Measurements from ENCODE around the gene HRH4. TPM values are rescaled to one million over a fixed set of nuclear protein-coding genes. Genes with fewer than 3 reads are reported as not detected.

The HRH4 gene
- total RNA-seq, 1 experiment from 2014 or later, result not detected

DNA sequence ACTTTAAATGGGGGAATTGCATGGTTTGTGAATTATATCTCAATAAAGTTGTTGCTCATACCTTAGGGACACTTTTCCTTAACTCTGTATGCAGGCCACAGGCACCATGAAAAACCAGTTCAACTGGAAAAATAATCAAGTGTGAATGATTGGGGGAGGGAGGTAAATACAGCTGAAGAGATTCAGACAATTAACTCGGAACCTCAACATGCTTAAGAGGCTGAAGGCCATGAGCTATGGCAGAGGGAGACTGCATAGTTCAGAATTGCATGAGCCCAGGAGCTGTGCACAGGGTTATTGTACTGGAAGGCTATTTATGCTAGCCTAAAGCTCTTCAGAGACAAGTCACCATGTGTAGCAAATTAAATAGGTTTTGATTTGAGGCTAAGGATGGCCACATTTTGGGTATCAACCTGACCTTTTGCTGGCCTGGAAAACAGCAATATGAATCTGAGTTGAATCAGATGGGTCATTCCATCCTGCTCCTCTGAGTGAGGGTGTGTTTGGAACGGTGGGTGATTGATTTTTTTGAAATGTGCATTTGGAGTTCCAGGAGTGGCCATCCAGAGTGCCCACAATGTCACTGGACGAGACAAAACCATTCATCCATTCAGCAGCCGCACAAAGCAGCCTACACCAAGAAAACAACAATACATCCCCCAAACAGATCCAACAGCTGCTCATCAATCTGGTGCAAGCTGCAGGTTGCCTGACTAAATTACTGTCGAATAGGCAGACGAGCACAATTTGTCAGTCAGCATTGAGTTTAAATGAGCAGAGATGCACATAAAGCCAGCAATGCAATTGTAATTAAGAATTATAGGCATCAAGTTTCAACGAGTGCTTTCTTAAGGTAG lies 42.5 kb downstream of the HRH4 start:
- no peak overlapping the region for H3K4me3 Mint-ChIP-seq
- no peak for DNase-seq
- Histone ChIP-seq H2BK15ac (ENCODE audit: low read depth, low read length) (no peak overlapping the region), H3K27me3 (ENCODE audit: insufficient read depth, low read length) (no peaks in the 10 kb centered on the region; the same call in 1 of the 2 replicates), H3K56ac (ENCODE audit: insufficient read length, low read depth, low read length) (no peak overlapping the region), H4K8ac (replicated peaks; ENCODE audit: insufficient read length, low read depth, low read length) (no peak overlapping the region), H4K5ac (ENCODE audit: insufficient read length, low read depth, low read length) (no peak overlapping the region), H2AFZ (ENCODE audit: low read length) (no peak overlapping the region), H2AK5ac (ENCODE audit: insufficient read length, low read length) (no peak overlapping the region), H2BK12ac (ENCODE audit: insufficient read length, low read depth, low read length) (no peak overlapping the region), H3K9ac (ENCODE audit: extremely low read depth, insufficient read length, low read length) (no peak overlapping the region), H4K91ac (ENCODE audit: insufficient read length, low read depth, low read length) (no peak overlapping the region), H2BK5ac (ENCODE audit: insufficient read length, low read length) (no peak overlapping the region), H3K14ac (ENCODE audit: insufficient read depth, low read length) (no peak overlapping the region), H2BK20ac (ENCODE audit: low read depth, low read length, poor library complexity, severe bottlenecking) (no peak overlapping the region), H3K23me2 (ENCODE audit: insufficient read length, low read depth, low read length, poor library complexity, severe bottlenecking) (no peaks in the 10 kb centered on the region), H3K4me2 (ENCODE audit: insufficient read depth, insufficient read length, low read length) (no peak overlapping the region), H3K79me1 (ENCODE audit: insufficient read depth, low read depth, low read length, poor library complexity, severe bottlenecking) (no peaks in the 10 kb centered on the region), H3K9me3 (ENCODE audit: control insufficient read depth, low read depth, low read length) (no peaks in the 10 kb centered on the region), H3K23ac (ENCODE audit: insufficient read length, low read depth, low read length) (no peak overlapping the region), H3T11ph (ENCODE audit: low read length) (no peak overlapping the region), H3K4ac (ENCODE audit: low read depth, low read length) (no peak overlapping the region), H2BK120ac (ENCODE audit: low read depth, low read length, poor library complexity, severe bottlenecking) (no peak overlapping the region), H3K27ac (ENCODE audit: insufficient read length, low read depth, low read length) (no peak overlapping the region), H3K18ac (ENCODE audit: insufficient read length, low read depth, low read length) (no peak overlapping the region), H3K79me2 (ENCODE audit: insufficient read depth, low read length) (no peaks in the 10 kb centered on the region), H4K20me1 (ENCODE audit: control insufficient read depth, insufficient read depth, insufficient read length) (no peaks in the 10 kb centered on the region), H3K4me1 (ENCODE audit: insufficient read depth, low read length) (no peaks in the 10 kb centered on the region)
- no peak overlapping the region for H3K27ac Mint-ChIP-seq
- no peaks in the 10 kb centered on the region for H3K36me3 Mint-ChIP-seq (ENCODE audit: insufficient read depth in 1 of 3, low read depth in 3 of 3)
- WGBS (ENCODE audit: extremely low coverage, insufficient read length, low lambda C conversion rate), result no CpG with 5 or more reads among the region's 7 CpGs
- TF ChIP-seq, protein P1, sequence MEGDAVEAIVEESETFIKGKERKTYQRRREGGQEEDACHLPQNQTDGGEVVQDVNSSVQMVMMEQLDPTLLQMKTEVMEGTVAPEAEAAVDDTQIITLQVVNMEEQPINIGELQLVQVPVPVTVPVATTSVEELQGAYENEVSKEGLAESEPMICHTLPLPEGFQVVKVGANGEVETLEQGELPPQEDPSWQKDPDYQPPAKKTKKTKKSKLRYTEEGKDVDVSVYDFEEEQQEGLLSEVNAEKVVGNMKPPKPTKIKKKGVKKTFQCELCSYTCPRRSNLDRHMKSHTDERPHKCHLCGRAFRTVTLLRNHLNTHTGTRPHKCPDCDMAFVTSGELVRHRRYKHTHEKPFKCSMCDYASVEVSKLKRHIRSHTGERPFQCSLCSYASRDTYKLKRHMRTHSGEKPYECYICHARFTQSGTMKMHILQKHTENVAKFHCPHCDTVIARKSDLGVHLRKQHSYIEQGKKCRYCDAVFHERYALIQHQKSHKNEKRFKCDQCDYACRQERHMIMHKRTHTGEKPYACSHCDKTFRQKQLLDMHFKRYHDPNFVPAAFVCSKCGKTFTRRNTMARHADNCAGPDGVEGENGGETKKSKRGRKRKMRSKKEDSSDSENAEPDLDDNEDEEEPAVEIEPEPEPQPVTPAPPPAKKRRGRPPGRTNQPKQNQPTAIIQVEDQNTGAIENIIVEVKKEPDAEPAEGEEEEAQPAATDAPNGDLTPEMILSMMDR (conservative IDR thresholded peaks at IDR 0.05), result no peak
- peaks cover 3% of the 10 kb centered on the region; the same call in 1 of the 2 replicates for H3K27me3 Mint-ChIP-seq (ENCODE audit: low read depth)
- H3K9me3 Mint-ChIP-seq, result no peaks in the 10 kb centered on the region; a peak in 1 of 5 replicates
- no peaks in the 10 kb centered on the region for H3K4me1 Mint-ChIP-seq

Measured in H9 (cell line).